HG03460 (cell line): ENCODE results near the gene ITPR2.

Source experiments
- ATAC-seq: cut with Tn5 transposase; IDR thresholded peaks from one replicate; pipeline ENCODE4 v1.9.1; 2021; ENCODE audit not compliant: unreplicated experiment

The ITPR2 gene

DNA sequence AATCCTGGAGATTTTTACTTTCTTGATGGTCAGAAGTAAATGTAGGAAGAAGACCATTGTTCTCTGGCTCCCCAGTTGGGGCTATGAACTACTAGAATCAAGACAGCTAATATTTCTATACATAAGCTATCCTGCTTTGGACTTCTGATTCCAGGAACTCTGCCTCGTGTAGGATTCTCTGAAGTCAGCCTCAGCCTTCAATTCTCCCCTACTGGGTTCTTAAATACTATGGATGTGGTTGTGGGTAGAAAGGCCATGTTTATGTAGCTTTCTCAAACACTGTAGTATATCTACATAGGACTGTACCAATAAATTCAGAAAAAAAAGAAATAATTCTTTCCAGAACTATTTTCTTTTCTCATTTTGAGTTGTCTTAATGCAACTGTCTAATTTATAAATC lies 302.5 kb downstream of the ITPR2 start:
- ATAC-seq: no peak

DNA sequence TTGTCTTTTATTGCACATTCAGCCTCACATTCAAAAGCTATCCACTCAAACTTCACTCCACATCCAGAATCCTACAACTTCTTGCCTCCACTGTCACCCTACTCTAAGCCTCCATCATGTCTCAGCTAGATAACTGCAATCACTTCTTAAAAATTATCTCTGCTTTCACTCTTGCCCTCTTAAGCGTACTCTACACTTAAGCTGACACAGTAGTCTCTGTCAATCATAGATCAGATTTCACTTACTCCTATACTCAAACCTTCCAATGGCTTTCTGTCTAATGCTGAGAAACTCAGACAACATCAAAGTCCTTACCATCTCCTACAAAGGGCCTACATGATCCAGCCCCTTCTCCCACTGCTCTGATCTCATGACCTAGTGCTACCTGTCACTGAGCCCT lies 304.1 kb downstream of the ITPR2 start:
- no peak for ATAC-seq

DNA sequence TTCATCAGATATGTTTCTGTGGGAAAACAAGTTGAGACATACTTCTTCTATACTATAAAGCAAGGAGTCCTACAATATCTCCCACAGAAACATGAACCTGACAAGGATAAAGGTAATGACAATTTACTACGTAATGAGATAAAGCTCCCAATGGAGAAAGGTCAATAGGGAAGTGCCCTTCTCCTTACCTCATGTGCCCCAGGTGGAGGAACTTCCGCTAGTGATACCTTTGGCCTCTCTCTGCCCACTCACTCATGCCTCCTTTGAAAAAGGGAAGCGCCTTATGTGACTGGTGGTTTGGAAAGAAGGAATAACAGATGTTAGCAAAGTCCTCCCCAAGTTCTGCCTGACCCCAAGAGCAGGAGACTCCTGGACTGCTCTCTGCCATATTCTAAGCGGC lies 305.3 kb downstream of the ITPR2 start:
- no peak for ATAC-seq

DNA sequence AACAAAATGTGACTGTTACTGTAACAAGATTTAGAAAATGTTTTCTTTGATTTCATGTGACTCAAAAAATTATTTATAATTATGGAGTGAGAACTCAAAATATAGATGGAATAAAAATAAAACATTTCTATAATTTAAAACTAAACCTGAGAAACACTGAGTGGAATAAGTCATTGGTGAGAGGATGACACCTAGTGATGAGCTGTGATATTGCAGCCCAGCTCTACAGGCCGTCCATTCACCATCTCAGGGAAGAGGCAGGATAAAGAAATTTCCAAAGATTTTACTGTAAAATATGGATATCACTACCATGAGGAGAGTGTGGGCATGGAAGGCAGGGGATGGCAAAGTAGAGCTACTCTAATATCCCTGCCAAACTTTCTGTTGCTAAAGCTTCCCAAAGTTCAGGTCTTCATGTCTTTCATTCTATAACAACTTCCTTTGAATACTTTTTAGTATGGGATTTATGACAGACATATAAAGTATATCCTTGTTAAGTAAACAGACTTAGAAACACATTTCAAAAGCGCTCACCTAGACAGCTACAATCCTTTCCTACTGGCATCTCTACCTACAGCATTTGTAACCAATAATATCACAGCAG lies 308.0 kb downstream of the ITPR2 start:
- ATAC-seq: no peak

DNA sequence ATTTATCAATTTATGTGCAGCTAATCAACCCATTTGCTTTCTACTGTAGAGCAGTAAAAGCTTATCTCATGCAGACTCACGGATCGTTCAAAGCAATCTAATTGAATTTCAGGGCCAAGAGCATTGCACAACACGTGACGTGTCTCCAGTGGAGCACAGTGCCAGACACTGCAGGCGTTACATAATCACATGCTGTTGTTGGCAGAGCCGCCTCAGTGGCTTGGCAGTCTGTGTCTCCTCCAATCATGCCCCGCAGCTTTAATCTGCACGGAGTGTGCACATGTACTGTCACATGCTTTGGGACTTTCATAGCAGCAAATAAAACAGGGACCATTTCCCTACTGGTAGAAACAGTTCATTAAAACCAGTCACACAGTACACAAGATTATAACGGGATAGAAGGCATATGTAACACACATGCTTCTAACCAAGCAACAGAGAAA lies 309.3 kb downstream of the ITPR2 start:
- ATAC-seq: no peak

DNA sequence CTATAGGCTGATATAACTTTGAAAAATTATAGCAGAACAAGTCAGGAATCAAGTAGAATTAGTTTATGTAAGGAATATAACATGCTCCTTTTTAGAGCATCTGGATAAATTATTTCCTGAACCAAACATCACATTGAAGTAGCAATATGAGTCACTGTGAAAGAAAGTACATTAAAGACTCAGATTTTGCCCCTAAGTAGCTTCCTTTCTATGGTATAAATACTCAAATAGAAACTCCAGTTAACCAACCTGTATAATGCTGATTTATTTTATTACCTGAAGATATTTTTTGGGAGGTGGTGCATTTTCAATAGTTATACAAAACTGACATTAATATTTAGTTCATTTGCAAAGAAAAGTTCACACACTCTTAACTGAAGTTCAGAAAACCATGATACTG lies 312.1 kb downstream of the ITPR2 start:
- ATAC-seq: peak; percentile 64

DNA sequence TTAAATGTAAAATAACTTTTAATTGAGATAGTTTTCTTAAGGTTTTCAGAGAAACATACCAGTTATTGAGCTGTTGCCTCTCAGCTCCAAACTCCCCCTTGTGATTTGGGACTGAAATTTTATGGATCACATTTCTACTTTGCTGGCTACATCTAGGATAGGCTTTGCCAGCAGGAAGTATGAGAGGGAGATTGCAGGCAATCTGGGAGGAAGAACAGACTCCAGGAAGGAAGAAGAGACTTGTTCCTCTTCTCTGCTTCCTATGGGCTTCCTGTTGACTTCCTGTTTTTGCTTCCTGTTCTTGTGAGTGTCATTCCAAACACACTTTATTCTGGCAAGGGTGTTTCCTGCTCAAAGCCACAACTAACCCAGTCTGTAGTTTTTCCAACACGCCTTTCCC lies 312.9 kb downstream of the ITPR2 start:
- no peak for ATAC-seq

DNA sequence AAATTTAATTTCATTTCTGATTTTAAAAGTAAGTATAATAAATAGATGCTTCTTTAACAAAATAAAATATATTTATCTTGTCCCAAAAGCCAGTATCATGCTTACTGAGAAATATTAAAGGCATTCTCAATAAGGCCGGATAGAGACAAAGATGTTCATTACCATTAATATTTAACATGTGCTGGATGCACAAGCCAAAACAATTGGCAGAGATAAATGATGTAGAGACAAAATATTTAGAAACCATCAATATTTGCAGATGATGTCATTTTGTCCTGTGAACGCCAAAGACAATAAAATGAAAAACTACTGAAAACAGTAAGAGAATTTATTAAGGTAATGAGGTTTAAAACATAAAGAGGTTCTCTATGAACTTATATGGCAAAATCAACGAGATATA lies 313.5 kb downstream of the ITPR2 start:
- ATAC-seq: no peak

DNA sequence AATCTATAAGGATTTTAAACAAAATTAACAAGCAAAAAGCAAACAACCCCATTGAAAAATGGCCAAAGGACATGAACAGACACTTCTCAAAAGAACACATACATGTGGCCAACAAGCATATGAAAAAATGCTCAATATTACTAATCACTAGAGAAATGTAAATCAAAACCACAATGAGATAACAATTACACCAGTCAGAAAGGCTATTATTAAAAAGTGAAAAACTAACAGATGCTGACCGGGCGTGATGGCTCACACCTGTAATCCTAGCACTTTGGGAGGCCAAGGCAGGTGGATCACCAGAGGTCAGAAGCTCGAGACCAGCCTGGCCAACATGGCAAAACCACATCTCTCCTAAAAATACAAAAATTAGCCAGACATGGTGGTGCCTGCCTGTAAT lies 315.7 kb downstream of the ITPR2 start:
- peak; percentile 56 for ATAC-seq

DNA sequence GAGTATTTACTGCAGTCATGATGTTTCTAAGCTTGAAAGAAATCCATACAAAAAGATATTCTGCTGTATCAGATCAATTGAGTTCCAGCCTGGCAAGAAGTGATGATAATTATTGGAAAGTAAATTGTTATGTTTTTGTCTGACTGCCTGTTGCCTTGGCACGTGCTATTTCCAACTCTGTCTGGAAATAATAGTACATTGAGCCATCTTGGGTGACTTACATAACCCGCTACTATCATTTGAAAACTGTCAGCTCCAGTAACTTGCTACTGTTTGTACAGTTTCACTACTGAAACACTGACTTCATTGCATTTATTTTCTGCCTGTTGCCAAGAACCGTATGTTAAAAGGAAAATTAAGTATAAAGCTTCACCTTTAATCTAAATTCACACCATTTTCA lies 318.6 kb downstream of the ITPR2 start:
- no peak for ATAC-seq

DNA sequence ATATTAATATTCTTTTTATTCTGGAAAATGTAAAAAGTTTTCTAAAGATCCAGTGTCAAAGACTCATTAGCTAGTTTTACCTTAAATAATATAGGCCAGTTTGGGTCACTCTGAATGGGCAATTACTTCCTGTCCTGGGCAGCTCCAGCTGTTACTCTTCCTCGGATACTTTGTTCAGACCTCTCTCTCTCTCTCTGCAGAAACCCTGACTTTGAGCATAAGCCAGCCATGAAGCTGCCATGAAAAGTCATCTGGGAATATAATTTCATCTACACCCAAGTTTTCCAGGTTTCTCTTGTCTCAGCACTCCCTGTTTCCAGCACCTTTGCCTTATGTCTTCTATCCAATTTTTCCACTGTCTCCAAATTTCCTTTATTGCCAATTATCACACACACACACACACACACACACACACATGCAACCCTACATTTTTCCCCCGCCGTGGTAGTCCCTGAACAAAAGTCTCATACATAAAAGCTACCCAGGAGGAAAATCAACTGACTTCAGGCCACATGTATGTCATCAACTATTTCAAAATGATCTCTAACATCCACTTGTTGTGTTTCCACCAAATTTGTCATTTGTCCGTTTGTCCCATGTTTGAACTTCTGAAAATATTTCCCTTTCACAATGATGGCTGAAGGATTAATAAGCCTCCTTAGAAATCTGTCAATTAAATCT lies 319.5 kb downstream of the ITPR2 start:
- no peak for ATAC-seq

DNA sequence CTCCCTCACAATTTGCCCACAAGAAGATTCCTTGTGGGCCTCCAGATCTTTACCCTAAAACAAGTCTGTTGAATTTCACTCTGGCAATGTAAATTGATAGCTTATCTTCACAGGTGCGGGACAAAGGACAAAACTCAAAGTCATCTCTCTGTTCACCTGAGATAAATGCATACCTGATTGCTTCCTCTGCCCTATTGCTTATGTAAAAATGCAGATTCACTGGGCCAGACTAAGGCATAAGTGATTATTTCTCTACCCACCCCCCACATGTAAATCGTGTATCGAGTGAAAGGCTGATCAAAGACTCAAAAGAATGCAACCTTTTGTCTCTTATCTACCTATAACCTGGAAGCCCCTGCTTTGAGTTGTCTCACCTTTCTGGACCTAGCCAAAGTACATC lies 320.8 kb downstream of the ITPR2 start:
- no peak for ATAC-seq

DNA sequence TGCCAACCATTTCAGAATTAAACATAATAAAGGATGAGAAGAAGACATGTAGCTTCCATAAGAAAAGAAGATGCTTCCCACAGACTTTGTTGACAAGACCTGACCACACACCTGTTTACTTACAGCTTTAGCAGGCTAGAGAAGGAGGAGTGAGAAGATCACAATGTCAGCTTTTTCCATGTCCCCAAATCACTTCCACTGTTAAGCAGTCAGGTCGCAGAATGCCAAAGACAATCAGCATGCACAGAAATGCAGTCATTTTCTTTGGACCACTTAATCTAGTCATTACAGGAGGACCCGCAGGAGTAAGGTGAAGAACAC lies 322.7 kb downstream of the ITPR2 start:
- ATAC-seq: no peak

DNA sequence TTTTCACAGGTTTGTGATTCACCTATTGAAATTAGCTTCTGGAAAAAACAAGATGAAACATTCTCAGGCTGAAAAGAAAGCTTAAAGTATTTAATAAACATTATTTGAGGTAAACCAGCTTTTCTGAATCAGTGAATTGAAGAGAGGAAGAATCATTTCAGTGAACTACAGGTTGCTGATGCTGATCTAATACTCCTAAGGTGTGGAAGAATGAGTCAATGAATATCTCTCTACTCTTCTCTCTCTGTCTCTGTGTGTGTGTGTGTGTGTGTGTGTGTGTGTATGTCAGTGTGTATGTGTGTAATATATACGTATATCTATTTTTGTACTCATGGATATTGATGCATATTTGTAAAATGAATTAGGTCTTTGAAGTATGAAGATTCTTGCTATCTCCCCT lies 325.4 kb downstream of the ITPR2 start:
- no peak for ATAC-seq

DNA sequence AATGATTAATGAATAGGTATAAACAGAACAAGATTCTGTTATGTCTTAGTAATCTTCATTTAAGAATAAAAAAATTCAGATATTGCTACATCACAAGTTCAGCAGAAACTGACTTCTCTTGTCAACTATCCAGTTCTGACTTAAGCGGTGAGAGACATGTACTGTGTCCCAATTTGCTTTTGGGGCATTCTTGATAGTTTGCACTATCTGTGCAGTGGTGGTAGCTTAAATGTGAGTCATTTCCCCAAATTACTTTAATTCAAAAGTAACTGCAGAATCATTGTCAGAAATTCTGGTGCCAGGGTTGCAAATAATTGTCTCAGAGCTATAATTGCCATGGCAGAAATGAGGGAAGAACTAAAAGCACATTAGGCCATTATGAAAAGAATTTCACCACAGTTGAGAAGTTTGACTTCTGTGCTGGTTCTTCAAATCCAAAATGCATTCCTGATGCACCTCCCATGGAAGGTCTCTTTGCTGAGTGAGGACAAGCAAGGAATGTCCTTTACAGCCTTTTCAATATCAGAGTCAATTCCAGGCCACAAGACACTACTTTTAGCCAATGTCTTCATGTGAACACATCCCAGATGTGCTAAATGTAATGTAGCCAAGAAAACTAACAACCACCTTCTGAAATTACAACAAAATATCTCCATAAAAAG lies 332.9 kb downstream of the ITPR2 start:
- no peak for ATAC-seq

DNA sequence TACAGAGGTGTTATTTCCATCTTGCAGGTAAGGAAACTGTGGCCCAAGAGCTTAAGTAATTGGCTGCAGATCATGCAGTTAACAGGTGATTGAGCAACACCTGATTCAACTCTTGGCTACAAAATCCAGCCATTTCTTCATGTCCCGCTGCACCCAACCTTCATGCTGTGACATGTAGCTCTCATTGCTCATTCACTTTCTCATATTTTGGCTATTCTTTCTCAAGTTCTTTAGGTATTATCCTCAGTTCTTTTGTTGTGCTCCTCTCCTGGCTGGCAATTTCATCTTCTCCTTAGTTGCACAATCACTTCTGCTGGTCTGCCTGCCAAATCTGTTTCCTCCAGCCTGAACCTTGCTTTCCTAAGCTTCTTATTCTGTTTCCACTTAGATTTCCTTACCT lies 336.8 kb downstream of the ITPR2 start:
- no peak for ATAC-seq

DNA sequence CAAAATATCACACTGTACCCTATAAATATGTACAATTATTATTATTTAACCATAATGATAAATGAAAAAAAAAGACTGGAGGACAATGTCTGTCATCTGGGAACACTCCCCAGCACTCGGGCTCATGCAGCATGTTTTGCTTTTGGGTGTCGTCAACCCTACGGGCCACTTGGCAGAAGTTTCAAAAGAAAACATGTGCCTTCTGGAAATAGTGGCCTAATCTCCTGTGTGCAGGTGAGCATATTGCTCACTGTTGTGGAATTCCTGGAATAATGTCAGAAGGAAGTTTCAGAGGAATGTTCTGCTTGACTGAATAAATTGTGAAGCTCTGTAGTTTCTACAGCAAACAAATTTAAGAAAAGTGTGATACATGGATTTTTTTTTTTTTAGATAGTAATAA lies 339.3 kb downstream of the ITPR2 start:
- no peak for ATAC-seq

DNA sequence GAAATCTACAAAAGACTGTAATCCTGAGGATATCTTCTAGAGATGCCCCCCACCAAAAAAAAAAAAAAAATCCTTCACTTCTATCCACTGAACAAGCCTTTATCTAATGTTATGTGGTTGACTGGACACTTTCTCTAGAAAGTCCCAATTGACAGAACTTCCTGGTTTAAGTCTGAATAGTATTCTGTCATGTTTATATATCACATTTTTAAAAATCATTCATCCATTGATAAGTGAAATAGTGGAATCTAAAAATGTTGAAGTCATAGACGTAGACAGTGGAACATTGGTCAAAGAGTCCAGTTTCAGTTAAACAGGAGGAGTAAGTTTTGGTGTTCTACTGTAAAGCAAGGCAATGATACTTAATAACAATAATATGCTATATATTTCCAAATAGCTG lies 340.6 kb downstream of the ITPR2 start:
- ATAC-seq: no peak

DNA sequence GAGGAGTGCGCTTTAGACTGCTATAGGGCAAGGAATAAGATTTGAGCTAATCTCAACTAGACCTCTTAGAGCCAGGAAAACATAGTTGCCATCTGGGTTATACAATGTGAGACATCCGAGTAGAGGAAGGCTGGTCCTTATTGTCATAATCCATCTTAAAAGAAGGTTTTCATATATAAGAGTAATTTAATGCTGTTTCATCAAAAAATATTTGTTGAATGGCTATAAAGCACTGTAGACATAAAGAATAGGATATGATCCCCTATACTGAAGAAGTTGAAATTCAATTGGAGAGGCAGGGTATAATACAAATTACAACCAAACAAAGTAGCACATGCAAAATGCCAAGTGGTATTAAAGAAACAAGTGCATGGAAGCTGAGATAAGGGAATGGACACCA lies 343.1 kb downstream of the ITPR2 start:
- no peak for ATAC-seq

DNA sequence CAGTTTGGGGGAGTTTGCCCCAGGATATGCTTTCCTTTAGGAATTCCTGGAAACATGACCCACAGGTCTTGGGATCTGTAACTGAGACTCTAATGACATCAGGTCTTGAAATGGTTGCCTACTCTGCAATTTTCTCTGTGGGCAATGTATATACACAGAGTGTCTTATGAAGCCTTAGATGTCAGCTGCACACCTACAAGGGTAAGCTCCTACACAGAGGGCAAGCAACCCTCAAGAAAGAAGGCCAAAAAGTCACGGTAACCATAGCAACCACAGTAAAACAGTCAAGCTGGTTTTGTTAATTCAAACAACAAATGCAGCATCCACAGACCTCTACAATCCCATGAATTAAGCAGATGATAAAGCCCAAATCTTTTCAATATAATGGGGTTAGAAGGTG lies 344.6 kb downstream of the ITPR2 start:
- no peak for ATAC-seq

DNA sequence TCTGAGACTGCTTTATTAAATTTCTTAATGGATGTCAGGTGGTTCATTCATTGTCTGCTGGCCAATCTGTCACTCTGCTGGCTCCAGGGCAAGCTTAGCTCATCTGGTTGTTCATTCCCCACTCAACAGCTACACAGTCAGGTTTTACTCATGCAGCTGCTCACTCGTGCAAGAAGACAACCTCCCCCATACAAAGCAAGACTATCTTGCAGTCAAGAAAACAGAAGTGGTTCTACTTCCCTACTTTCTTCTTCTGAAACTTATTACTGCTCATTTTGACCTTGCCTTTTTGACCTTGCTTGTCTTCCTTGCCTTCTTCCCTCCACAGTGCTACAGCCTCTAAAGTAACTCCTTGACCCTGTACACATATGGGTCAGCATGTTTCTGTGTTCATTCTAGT lies 359.7 kb downstream of the ITPR2 start:
- ATAC-seq: peak; percentile 90

DNA sequence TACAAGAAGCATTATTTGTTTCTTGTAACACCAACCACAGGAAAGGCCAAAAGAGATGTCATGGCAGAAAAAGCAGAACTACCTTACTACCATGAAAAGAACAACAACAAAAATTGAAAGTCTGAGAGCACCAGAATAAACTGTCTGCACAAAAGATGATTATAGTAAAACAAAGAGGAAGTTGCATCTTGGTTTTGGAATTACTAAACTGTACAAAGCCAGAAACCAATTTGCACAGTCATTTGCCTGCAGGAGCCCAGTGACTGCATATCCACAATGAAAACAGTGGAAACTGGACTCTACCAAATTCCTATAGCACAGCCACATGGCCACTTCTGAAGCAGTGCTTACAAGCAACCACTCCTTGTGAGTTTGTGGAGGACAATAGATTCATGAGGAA lies 361.4 kb downstream of the ITPR2 start:
- peak; percentile 74 for ATAC-seq
